Measurements from ENCODE around the gene PRKAR2A.
"Not testable (repeated sequence)": the region's sequence is repeated elsewhere in the genome, so short reads cannot be mapped to it uniquely, and the experiment has no call there.

Gene PRKAR2A

GRCh38 chr3:48723725-48724124 is 123.9 kb downstream of the PRKAR2A start:
- no peak overlapping the region for H3K27ac ChIP-seq
- in situ Hi-C loops (cut with HindIII; ENCODE audit: low pct_ligation_motif_present, low sequenced_read_pairs): no loop called here
- no peaks in the 10 kb centered on the region for H3K27me3 ChIP-seq (replicated peaks)
- no peak for TF ChIP-seq CTCF (IDR thresholded peaks at IDR 0.05; ENCODE audit: low read depth, low read length, missing control alignments)
- no peaks in the 10 kb centered on the region for H3K36me3 ChIP-seq (replicated peaks)
- DNase-seq: no peak
- H3K4me3 ChIP-seq (ENCODE audit: low read depth, low read length): no peak overlapping the region

GRCh38 chr3:48723293-48723692 is 124.4 kb downstream of the PRKAR2A start:
- H3K27me3 ChIP-seq (replicated peaks); H3K4me3 ChIP-seq (ENCODE audit: low read depth, low read length); H3K27ac ChIP-seq; H3K36me3 ChIP-seq (replicated peaks); DNase-seq; in situ Hi-C loops (cut with HindIII; ENCODE audit: low pct_ligation_motif_present, low sequenced_read_pairs): not testable (repeated sequence)

- Histone ChIP-seq H3K27ac (peak within 1 kb of the TSS; percentile 79), H3K27me3 (replicated peaks) (no peaks in the 10 kb centered on the region), H3K4me3 (ENCODE audit: low read depth, low read length) (peak within 1 kb of the TSS; percentile 98), H3K36me3 (replicated peaks) (peaks cover 17% of the 10 kb centered on the region)
- DNase-seq: peak; percentile 98
- in situ Hi-C loops (cut with HindIII; ENCODE audit: low pct_ligation_motif_present, low sequenced_read_pairs): no loop called here
- no peak for TF ChIP-seq CTCF (IDR thresholded peaks at IDR 0.05; ENCODE audit: low read depth, low read length, missing control alignments)
Observed at GRCh38 chr3:48716982-48717746, 130.5 kb downstream of the PRKAR2A start, which contains the start of gene IP6K2. TSS of gene IP6K2 (minus strand) at chr3:48717221. CDS start at chr3:48695291, 21,930 bp downstream.

GRCh38 chr3:48716508-48716981 is 131.1 kb downstream of the PRKAR2A start:
- TF ChIP-seq CTCF (IDR thresholded peaks at IDR 0.05; ENCODE audit: low read depth, low read length, missing control alignments): no peak
- H3K4me3 ChIP-seq (ENCODE audit: low read depth, low read length): peak overlapping the region; percentile 98
- H3K36me3 ChIP-seq (replicated peaks): peaks cover 21% of the 10 kb centered on the region
- in situ Hi-C loops (cut with HindIII; ENCODE audit: low pct_ligation_motif_present, low sequenced_read_pairs): no loop called here
- no peak for DNase-seq
- H3K27me3 ChIP-seq (replicated peaks): no peaks in the 10 kb centered on the region
- H3K27ac ChIP-seq: peak overlapping the region; percentile 79

GRCh38 chr3:48715174-48715800 is 132.4 kb downstream of the PRKAR2A start:
- H3K36me3 ChIP-seq (replicated peaks): peaks cover 34% of the 10 kb centered on the region
- TF ChIP-seq CTCF (IDR thresholded peaks at IDR 0.05; ENCODE audit: low read depth, low read length, missing control alignments): no peak
- peak; percentile 24 for DNase-seq
- no peaks in the 10 kb centered on the region for H3K27me3 ChIP-seq (replicated peaks)
- in situ Hi-C loops (cut with HindIII; ENCODE audit: low pct_ligation_motif_present, low sequenced_read_pairs): no loop called here
- H3K4me3 ChIP-seq (ENCODE audit: low read depth, low read length): peak overlapping the region; percentile 98
- H3K27ac ChIP-seq: no peak overlapping the region

- DNase-seq: no peak
- Histone ChIP-seq H3K27ac (no peak overlapping the region), H3K4me3 (ENCODE audit: low read depth, low read length) (no peak overlapping the region), H3K36me3 (replicated peaks) (peaks cover 52% of the 10 kb centered on the region), H3K27me3 (replicated peaks) (no peaks in the 10 kb centered on the region)
- in situ Hi-C loops (cut with HindIII; ENCODE audit: low pct_ligation_motif_present, low sequenced_read_pairs): no loop called here
- TF ChIP-seq CTCF (IDR thresholded peaks at IDR 0.05; ENCODE audit: low read depth, low read length, missing control alignments): no peak
Observed at GRCh38 chr3:48711727-48712126, 135.9 kb downstream of the PRKAR2A start.
